Measurements from ENCODE around the gene SEMA6C.
"Not testable (repeated sequence)": the region's sequence is repeated elsewhere in the genome, so short reads cannot be mapped to it uniquely, and the experiment has no call there.

The SEMA6C gene

DNA sequence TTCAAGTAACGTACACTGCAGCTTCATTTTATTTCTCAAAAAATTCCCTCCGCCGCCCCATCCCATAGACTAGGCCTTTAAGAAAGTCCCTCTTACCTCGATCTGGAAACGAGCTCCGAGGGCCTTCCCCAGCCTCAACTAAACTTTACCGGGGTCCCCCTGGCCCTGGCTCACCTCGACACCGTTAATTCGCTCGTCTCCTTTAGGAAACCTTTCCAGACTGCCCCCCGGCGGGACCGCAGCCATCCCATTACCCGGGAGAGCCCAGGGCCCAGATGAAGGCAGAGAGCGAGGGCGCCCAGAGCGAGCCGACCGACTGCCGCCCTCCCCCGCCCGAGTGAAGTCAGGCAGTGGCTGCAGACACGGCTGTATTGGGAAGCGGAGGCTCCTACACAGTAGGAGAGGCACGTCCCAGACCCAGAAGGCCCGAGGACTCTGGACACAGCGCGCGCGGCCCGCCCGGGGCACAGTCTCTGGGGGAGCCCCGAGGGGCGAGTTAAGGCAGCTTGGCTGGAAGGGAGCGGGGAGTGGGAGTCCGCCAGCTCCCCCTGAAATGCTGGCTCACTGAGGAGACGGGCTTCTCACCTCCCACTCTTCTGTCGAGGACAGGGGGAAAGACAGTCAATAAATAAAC, 14.6 kb downstream of the SEMA6C start:
- DNase-seq (ENCODE audit: low read depth, low spot score) = peak; percentile 79

DNA sequence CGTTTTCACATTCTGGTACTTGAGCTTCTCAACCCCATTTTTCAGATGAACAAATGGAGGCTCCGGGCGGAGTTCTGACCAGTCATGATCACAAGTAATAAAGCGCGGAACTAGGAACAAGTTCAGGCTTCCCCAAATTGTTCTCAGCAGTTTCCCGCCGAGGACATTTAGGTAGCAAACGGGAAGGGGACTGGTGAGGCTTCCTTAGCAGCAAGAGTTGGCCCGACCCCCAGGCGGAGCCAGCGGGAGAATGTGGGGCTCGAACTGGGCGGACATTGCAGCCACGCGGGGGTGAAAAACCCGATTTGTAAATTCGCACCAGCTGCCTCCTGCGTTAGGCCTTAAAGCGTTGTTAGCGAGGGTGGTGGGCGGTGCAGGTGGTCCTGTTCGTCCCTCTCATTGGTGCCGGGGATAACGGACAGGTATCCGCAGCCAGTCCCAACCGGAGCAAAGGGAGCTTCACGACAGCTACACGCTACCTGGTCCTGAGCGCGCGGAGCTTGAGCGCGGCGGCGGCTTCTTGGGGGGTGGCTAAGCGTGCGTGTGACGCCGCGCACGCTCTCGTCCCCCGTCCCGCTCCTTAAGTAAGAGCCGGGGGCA, 15.3 kb downstream of the SEMA6C start:
- peak; percentile 95 for DNase-seq (ENCODE audit: low read depth, low spot score)

DNA sequence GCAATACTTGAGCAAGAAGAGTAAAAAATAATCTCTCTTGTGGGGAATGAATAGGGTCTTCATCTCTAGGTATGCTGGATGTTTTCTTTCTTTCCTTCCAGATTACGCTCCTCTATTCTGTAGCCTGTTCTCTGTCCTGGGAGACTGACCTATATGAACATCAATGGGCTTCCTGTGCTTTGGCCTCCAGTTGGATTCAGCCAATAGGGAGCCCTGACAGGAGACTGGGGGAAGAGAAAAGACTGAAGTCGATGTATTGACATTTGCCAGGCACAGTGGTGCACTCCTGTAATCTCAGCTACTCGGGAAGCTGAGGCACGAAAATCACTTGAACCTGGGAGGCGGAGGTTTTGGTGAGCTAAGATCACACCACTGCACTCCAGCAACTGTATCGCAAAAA, 17.6 kb downstream of the SEMA6C start:
- DNase-seq (ENCODE audit: low read depth, low spot score) = peak; percentile 49

DNA sequence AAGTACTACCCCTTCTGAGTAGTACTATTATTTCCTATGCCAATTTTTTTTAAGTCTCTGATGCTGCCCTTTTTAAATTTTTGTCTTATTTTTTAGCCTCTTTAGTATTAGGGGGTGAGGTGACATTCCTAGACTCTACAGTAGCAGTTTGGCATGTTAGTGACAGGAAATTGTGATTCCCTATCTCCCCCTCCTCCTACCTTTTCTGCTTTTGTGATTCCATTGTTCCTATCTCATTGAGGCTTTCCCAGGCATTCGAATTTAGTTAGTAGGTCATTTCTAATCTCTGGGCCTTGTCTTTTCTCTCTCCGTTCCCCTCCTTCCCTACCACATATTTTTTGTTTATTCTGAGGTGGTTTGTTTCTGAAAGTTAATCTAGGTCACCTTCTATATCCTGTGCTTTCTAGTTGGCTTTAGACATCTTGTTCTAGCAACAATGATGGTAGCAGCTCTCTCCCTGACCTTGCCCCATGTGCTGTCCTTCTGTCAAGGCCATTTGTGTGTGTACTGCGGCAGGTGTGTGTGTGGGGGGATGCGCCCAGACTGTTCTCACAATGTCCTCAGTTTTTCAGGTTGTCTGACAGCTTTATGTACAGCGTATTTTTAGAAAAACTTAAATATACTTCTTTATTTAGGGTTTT, 21.5 kb downstream of the SEMA6C start:
- DNase-seq (ENCODE audit: low read depth, low spot score) = no peak

DNA sequence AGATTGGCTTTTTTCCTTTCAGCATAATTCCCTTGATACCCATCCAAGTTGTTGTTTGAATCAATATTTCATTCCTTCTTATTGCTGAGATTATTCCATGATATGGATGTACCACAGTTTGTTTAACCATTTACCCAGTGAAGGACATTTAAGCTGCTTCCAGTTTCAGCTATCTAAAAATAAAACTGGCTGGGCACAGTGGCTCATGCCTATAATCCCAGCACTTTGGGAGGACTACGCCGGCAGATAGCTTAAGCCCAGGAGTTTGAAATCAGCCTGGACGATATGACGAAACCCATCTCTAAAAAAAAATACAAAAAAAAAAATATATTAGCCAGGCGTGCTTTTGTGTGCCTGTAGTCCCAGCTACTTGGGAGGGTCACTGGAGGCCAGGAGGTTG, 32.6 kb downstream of the SEMA6C start:
- DNase-seq (ENCODE audit: low read depth, low spot score) = no peak

DNA sequence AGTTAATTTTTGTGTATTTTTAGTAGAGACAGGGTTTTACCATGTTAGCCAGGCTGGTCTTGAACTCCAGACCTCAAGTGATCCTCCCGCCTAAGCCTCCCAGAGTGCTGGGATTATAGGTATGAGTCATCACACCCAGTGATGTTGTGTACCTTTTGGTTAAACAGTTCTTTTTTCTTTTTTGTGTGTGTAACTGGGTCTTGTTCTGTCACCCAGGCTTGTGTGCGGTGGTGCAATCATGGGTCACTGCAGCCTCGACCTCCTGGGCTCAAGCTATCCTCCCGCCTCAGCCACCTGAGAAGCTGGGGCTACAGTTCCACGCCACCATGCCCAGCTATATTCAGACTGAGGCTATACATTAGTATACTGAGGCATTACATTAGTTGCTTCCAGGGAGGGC, 38.1 kb downstream of the SEMA6C start:
- DNase-seq (ENCODE audit: low read depth, low spot score) = no peak

DNA sequence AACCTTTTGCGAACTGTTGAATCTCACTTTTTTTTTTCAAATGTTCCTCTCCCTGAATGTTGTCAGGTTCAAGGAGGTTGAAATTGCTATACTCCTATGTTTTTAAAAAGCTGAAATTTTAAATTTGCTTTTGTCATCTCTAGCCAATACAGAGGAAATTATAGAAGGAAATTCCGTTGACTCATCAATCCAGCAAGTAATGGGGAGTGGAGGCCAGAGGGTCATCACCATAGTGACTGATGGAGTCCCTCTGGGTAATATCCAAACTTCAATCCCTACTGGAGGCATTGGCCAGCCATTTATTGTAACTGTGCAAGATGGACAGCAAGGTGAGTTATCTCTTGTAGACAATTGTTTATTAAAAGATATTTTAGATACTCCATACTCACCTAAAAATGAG, 39.5 kb downstream of the SEMA6C start:
- DNase-seq (ENCODE audit: low read depth, low spot score) = no peak

DNA sequence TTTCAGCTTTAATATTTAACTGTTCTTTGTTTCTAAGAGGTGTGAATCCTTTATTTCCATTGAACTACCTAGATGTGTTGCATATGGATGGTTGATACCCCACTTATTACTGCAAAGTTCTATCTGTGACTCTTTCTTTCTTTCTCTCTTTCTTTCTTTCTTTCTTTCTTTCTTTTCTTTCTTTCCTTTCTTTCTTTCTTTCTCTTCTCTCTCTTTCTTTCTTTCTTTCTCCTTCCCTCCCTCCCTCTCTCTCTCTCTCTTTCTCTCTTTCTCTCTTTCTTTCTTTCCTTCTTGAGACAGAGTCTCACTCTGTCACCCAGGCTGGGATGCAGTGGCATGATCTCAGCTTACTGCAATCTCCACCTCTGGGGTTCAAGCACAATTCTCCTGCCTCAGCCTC, 41.8 kb downstream of the SEMA6C start:
- no peak for DNase-seq (ENCODE audit: low read depth, low spot score)

DNA sequence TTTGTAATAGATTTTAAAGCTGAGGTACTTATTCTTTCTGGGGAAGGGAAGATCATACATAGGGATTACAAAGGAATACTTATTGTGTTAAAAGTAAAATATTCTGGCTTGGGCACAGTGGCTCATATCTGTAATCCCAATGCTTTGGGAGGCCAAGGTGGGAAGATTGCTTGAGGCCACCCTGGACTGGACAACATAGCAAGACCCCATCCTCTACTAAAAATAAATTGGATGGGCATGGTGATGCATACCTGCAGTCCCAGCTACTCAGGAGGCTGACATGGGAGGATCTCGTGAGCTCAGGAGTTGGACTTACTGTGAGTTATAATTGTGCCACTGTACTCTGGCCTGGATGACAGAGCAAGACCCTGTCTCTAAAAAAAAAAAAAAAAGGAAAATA, 48.3 kb downstream of the SEMA6C start:
- DNase-seq (ENCODE audit: low read depth, low spot score) = no peak

DNA sequence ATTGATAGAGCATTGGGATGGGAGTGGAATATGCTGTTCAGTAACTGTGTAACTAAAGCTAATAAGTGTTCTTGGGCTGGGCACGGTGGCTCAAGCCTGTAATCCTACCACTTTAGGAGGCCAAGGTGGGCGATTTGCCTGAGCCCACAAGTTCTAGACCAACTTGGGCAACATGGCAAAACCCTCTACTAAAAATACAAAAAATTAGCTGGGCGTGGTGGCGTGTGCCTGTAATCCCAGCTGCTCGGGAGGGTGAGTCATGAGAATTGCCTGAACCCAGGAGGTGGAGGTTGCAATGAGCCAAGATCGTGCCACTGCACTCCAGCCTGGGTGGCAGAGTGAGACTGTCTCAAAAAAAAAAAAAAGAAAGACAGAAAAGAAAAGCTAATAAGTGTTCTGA, 49.0 kb downstream of the SEMA6C start:
- not testable (repeated sequence) for DNase-seq (ENCODE audit: low read depth, low spot score)

DNA sequence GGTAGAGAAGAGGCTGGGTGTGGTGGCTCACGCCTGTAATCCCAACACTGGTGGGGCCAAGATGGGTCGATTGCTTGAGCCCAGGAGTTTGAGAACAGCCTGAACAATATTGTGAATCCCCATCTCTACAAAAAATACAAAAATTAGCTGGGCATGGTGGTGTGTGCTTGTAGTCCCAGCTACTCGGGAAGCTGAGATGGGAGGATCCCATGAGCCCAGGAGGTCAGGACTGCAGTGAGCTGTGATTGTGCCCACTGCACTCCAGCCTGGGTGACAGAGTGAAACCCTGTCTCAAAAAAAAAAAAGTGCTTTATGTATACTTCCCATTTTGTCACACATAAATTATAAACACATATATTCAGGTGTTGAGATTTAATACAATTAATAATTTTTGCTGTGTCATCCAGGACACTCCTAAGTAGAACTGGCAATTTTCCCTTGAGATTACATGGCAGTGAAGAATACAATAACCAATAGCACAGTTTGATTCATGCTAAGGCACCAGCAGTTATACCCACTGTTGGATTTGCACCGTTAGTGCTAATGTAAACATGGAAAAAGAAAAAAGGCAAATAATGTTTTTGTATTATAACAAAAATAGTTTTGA, 60.4 kb downstream of the SEMA6C start:
- no peak for DNase-seq (ENCODE audit: low read depth, low spot score)

All from ELF-1 (cell line).